ENCODE results near the gene THSD4. TPM values are rescaled to one million over a fixed set of nuclear protein-coding genes. Genes with fewer than 3 reads are reported as not detected.
A peak's percentile ranks its signal among the peaks of the same experiment; 100 is the strongest.

Gene THSD4
- total RNA-seq, 4 donors from 2014 or later = 16.6 to 25.3 (median 24.1) TPM

DNA sequence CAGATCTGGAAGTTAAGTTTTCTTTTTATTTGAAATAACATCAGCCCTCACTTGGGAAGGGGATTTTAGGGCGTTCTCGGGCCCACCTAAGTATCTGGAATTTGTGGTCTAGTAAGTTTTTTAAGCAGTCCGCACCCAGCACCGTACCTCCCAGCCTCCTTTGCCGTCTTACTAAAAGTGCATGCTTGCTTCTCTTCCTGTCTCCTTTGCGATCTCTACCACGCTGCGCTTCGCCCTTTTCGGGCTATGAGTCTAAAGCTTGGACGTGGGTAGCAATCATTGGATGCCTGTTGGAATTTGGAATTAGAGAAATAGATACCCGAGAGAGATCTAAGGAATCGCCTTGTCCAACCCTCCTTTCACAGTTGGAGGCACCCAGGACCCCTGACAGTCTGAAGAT lies 1.1 kb downstream of the THSD4 start:
- Histone ChIP-seq H3K27me3 (peaks cover 5% of the 10 kb centered on the region), H3K4me3 (peak overlapping the region; percentile 62), H3K4me1 (peaks cover 17% of the 10 kb centered on the region), H3K9me3 (no peaks in the 10 kb centered on the region), H3K36me3 (no peaks in the 10 kb centered on the region), H3K27ac (no peak overlapping the region)
- WGBS = 45% methylated on average over 13 of the region's 13 CpGs
- TF ChIP-seq POLR2A (IDR thresholded peaks at IDR 0.05) (no peak), POLR2AphosphoS5 (IDR thresholded peaks at IDR 0.05) (no peak), CTCF (IDR thresholded peaks at IDR 0.05) (no peak), EP300 (IDR thresholded peaks at IDR 0.05) (no peak)
- DNase-seq (ENCODE audit: low spot score in 2 of 2) = no peak

GRCh38 chr15:71116942-71117341 lies 1.7 kb downstream of the THSD4 start:
- no peak for DNase-seq (ENCODE audit: low spot score in 2 of 2)
- 51% methylated on average over 3 of the region's 3 CpGs for WGBS
- no peak for TF ChIP-seq CTCF (IDR thresholded peaks at IDR 0.05)
- peaks cover 17% of the 10 kb centered on the region for H3K4me1 ChIP-seq
- no peaks in the 10 kb centered on the region for H3K36me3 ChIP-seq
- H3K9me3 ChIP-seq = no peaks in the 10 kb centered on the region
- peak overlapping the region; percentile 62 for H3K4me3 ChIP-seq
- peaks cover 5% of the 10 kb centered on the region for H3K27me3 ChIP-seq
- no peak overlapping the region for H3K27ac ChIP-seq

DNA sequence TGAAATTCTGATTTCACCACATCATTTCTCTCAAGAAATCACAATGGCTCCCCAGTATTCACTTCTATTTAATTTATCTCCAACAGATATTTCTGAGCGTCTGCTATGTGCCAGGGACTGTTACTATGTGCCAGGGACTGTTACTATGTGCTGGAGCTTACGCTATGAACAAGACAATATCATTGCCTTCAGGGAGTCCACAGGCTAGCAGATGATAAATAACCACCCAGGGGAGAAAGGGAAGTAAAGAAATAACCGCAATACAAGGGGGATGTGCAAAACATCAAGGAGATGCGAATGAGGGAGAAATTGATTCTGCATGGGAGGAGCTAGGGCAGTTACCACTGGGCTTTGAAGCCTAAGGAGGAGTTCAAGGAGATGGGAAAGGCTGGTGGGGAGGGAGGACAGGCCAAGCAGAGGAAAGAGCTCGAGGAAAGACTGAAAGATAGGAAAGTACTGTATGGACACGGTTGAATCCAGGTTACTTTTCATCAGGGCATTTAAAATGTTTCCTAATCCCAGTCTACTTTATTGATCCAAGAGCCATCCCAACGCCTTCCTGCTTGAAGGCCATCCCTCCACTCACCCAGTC lies 2.5 kb downstream of the THSD4 start:
- H3K4me1 ChIP-seq = peaks cover 17% of the 10 kb centered on the region
- TF ChIP-seq POLR2A (IDR thresholded peaks at IDR 0.05) (no peak), CTCF (IDR thresholded peaks at IDR 0.05) (no peak), EP300 (IDR thresholded peaks at IDR 0.05) (no peak), POLR2AphosphoS5 (IDR thresholded peaks at IDR 0.05) (no peak)
- no peak overlapping the region for H3K4me3 ChIP-seq
- no peaks in the 10 kb centered on the region for H3K36me3 ChIP-seq
- 78% methylated on average over 7 of the region's 7 CpGs for WGBS
- DNase-seq (ENCODE audit: low spot score in 2 of 2) = no peak
- no peak overlapping the region for H3K27ac ChIP-seq
- peaks cover 5% of the 10 kb centered on the region for H3K27me3 ChIP-seq
- H3K9me3 ChIP-seq = no peaks in the 10 kb centered on the region

- no peak for DNase-seq (ENCODE audit: low spot score in 2 of 2)
These were observed 3.1 kb downstream of the THSD4 start for GRCh38 chr15:71118345-71118744.

More at GRCh38 chr15:71118345-71118744, 3.1 kb downstream of the THSD4 start:
- Histone ChIP-seq H3K4me3 (no peak overlapping the region), H3K36me3 (no peaks in the 10 kb centered on the region), H3K27me3 (peaks cover 5% of the 10 kb centered on the region), H3K9me3 (no peaks in the 10 kb centered on the region), H3K4me1 (peaks cover 17% of the 10 kb centered on the region), H3K27ac (no peak overlapping the region)
- WGBS = 97% methylated on average over 5 of the region's 5 CpGs
- TF ChIP-seq CTCF (IDR thresholded peaks at IDR 0.05) (no peak), POLR2AphosphoS5 (IDR thresholded peaks at IDR 0.05) (no peak), EP300 (IDR thresholded peaks at IDR 0.05) (no peak), POLR2A (IDR thresholded peaks at IDR 0.05) (no peak)

Data from suprapubic skin (tissue), 4 donors.